Neural cell (in vitro differentiated cells): Measurements from ENCODE around the gene GAS7.

Experiments used
- EZH2 ChIP-seq: fragments of 200-600, 300-800 bp; shearing (Covaris generic), sonication (generic); IDR thresholded peaks from 2 replicates; pipeline ENCODE4 v1.6.1; 2014; ENCODE audit warnings: antibody characterized with exemption, low read length, borderline replicate concordance, mild to moderate bottlenecking; ENCODE audit not compliant: insufficient read depth, poor library complexity, severe bottlenecking
- TF ChIP-seq, protein P1 (sequence below): fragments of 450-650 bp; IDR thresholded peaks from 2 replicates; pipeline ENCODE4 v1.5.1; 2014; ENCODE audit warnings: antibody characterized with exemption, mild to moderate bottlenecking, moderate library complexity; ENCODE audit not compliant: poor library complexity, severe bottlenecking

DNA sequence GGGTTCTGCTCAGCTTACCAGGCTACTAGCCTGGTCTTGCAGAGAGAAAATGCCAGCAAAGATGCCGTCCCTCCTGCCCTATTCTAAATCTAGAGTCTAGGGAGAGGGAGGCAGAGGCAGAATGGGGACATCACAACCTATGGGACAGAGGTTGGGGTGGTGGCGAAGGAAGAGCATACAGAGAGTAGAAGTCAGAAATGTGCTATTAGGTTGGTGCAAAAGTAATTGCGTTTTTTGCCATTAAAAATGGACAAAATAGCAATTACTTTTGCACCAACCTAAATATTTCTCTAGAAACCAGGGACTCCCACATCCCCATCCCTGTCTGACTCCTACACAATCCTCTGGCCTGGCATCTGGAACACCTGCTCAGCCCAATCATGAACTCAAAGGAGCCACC lies 127.7 kb downstream of the GAS7 start:
- TF ChIP-seq EZH2 = no peak
- TF ChIP-seq, protein P1, sequence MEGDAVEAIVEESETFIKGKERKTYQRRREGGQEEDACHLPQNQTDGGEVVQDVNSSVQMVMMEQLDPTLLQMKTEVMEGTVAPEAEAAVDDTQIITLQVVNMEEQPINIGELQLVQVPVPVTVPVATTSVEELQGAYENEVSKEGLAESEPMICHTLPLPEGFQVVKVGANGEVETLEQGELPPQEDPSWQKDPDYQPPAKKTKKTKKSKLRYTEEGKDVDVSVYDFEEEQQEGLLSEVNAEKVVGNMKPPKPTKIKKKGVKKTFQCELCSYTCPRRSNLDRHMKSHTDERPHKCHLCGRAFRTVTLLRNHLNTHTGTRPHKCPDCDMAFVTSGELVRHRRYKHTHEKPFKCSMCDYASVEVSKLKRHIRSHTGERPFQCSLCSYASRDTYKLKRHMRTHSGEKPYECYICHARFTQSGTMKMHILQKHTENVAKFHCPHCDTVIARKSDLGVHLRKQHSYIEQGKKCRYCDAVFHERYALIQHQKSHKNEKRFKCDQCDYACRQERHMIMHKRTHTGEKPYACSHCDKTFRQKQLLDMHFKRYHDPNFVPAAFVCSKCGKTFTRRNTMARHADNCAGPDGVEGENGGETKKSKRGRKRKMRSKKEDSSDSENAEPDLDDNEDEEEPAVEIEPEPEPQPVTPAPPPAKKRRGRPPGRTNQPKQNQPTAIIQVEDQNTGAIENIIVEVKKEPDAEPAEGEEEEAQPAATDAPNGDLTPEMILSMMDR = no peak
